ENCODE data around the gene KLF1. TPM values are rescaled to one million over a fixed set of nuclear protein-coding genes. Genes with fewer than 3 reads are reported as not detected.

KLF1 gene
- total RNA-seq, 2 experiments from 2014 or later = 0.16 TPM; not detected in 1

- Histone ChIP-seq H3K4me1 (ENCODE audit: insufficient read depth, low read length, poor library complexity, severe bottlenecking) (no peaks in the 10 kb centered on the region), H3K4me2 (ENCODE audit: low read length) (no peak overlapping the region), H3K36me3 (ENCODE audit: insufficient read depth, low read length) (no peaks in the 10 kb centered on the region), H3K9me2 (ENCODE audit: insufficient read depth, low read length) (no peaks in the 10 kb centered on the region), H3K27ac (ENCODE audit: low read depth, low read length, poor library complexity, severe bottlenecking) (no peak overlapping the region), H2AFZ (ENCODE audit: low read length) (no peak overlapping the region), H3K79me2 (ENCODE audit: insufficient read depth, low read depth, low read length) (no peaks in the 10 kb centered on the region), H3K4me3 (ENCODE audit: low read depth, low read length, poor library complexity, severe bottlenecking) (no peak overlapping the region), H3K9me3 (ENCODE audit: low read length) (no peaks in the 10 kb centered on the region), H4K20me1 (ENCODE audit: insufficient read depth, low read length) (no peaks in the 10 kb centered on the region)
- no TSS peak for BruUV-seq (replicated peaks)
- ChIA-PET POLR2A (interaction anchor here (0.6 to 1.0 kb wide), 3 partner anchors 32 to 95 kb away, joined by 3 read pairs; partner anchors contain the start of gene DNASE2), CTCF (ENCODE audit: unreplicated experiment) (no interaction called here)
- intact Hi-C loops (cut with micrococcal nuclease; ENCODE audit: unreplicated experiment) = no loop called here
- TF ChIP-seq EZH2phosphoT487 (IDR thresholded peaks at IDR 0.05; ENCODE audit: borderline replicate concordance, low read depth, low read length) = no peak
- TF ChIP-seq, protein P1, sequence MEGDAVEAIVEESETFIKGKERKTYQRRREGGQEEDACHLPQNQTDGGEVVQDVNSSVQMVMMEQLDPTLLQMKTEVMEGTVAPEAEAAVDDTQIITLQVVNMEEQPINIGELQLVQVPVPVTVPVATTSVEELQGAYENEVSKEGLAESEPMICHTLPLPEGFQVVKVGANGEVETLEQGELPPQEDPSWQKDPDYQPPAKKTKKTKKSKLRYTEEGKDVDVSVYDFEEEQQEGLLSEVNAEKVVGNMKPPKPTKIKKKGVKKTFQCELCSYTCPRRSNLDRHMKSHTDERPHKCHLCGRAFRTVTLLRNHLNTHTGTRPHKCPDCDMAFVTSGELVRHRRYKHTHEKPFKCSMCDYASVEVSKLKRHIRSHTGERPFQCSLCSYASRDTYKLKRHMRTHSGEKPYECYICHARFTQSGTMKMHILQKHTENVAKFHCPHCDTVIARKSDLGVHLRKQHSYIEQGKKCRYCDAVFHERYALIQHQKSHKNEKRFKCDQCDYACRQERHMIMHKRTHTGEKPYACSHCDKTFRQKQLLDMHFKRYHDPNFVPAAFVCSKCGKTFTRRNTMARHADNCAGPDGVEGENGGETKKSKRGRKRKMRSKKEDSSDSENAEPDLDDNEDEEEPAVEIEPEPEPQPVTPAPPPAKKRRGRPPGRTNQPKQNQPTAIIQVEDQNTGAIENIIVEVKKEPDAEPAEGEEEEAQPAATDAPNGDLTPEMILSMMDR (conservative IDR thresholded peaks at IDR 0.05; ENCODE audit: low read length) = no peak
- no peak for DNase-seq (ENCODE audit: low spot score)
Observed at GRCh38 chr19:12913011-12913561, 26.1 kb upstream of the KLF1 start.

- no peak overlapping the region for H3K4me2 ChIP-seq (ENCODE audit: low read length)
- POLR2A ChIA-PET = interaction anchor here (0.6 to 0.7 kb wide), 2 partner anchors 32 to 95 kb away, joined by 3 read pairs; no protein-coding TSS in a partner anchor
- intact Hi-C loops (cut with micrococcal nuclease; ENCODE audit: unreplicated experiment) = no loop called here
- no peaks in the 10 kb centered on the region for H4K20me1 ChIP-seq (ENCODE audit: insufficient read depth, low read length)
- no peaks in the 10 kb centered on the region for H3K36me3 ChIP-seq (ENCODE audit: insufficient read depth, low read length)
- DNase-seq (ENCODE audit: low spot score) = no peak
- no peaks in the 10 kb centered on the region for H3K9me2 ChIP-seq (ENCODE audit: insufficient read depth, low read length)
- no peaks in the 10 kb centered on the region for H3K9me3 ChIP-seq (ENCODE audit: low read length)
- TF ChIP-seq, protein P1 (conservative IDR thresholded peaks at IDR 0.05; ENCODE audit: low read length) = no peak
- TF ChIP-seq EZH2phosphoT487 (IDR thresholded peaks at IDR 0.05; ENCODE audit: borderline replicate concordance, low read depth, low read length) = no peak
- CTCF ChIA-PET (ENCODE audit: unreplicated experiment) = no interaction called here
- H2AFZ ChIP-seq (ENCODE audit: low read length) = no peak overlapping the region
- BruUV-seq (replicated peaks) = no TSS peak
- no peak overlapping the region for H3K4me3 ChIP-seq (ENCODE audit: low read depth, low read length, poor library complexity, severe bottlenecking)
- no peaks in the 10 kb centered on the region for H3K4me1 ChIP-seq (ENCODE audit: insufficient read depth, low read length, poor library complexity, severe bottlenecking)
- no peak overlapping the region for H3K27ac ChIP-seq (ENCODE audit: low read depth, low read length, poor library complexity, severe bottlenecking)
- no peaks in the 10 kb centered on the region for H3K79me2 ChIP-seq (ENCODE audit: insufficient read depth, low read depth, low read length)
Observed at GRCh38 chr19:12912571-12912970, 25.6 kb upstream of the KLF1 start.

GRCh38 chr19:12907166-12907565 lies 20.2 kb upstream of the KLF1 start:
- Histone ChIP-seq H3K9me2 (ENCODE audit: insufficient read depth, low read length) (no peaks in the 10 kb centered on the region), H3K4me1 (ENCODE audit: insufficient read depth, low read length, poor library complexity, severe bottlenecking) (no peaks in the 10 kb centered on the region), H3K27ac (ENCODE audit: low read depth, low read length, poor library complexity, severe bottlenecking) (no peak overlapping the region), H2AFZ (ENCODE audit: low read length) (no peak overlapping the region), H3K4me3 (ENCODE audit: low read depth, low read length, poor library complexity, severe bottlenecking) (no peak overlapping the region), H3K36me3 (ENCODE audit: insufficient read depth, low read length) (no peaks in the 10 kb centered on the region), H3K79me2 (ENCODE audit: insufficient read depth, low read depth, low read length) (no peaks in the 10 kb centered on the region), H3K9me3 (ENCODE audit: low read length) (no peaks in the 10 kb centered on the region), H4K20me1 (ENCODE audit: insufficient read depth, low read length) (no peaks in the 10 kb centered on the region), H3K4me2 (ENCODE audit: low read length) (no peak overlapping the region)
- POLR2A ChIA-PET = no interaction called here
- no peak for DNase-seq (ENCODE audit: low spot score)
- CTCF ChIA-PET (ENCODE audit: unreplicated experiment) = no interaction called here
- TF ChIP-seq EZH2phosphoT487 (IDR thresholded peaks at IDR 0.05; ENCODE audit: borderline replicate concordance, low read depth, low read length) = no peak
- TF ChIP-seq, protein P1 (conservative IDR thresholded peaks at IDR 0.05; ENCODE audit: low read length) = no peak
- intact Hi-C loops (cut with micrococcal nuclease; ENCODE audit: unreplicated experiment) = no loop called here
- BruUV-seq (replicated peaks) = no TSS peak

Data from OCI-LY7 (cell line).